GM21528 (cell line): ENCODE data around the gene PTK7.
"Not testable (repeated sequence)": the region's sequence is repeated elsewhere in the genome, so short reads cannot be mapped to it uniquely, and the experiment has no call there.

Experiments
- ATAC-seq: cut with Tn5 transposase; IDR thresholded peaks from one replicate; pipeline ENCODE4 v1.9.1; 2021; ENCODE audit warnings: mild to moderate bottlenecking, moderate library complexity; ENCODE audit not compliant: unreplicated experiment, low FRiP score

Gene PTK7

GRCh38 chr6:43053545-43054205 lies 22.4 kb upstream of the PTK7 start, which contains the start of gene CUL7:
TSS of gene CUL7 (minus strand) at chr6:43053851. CDS start at chr6:43052788, 1,063 bp downstream.
- peak; percentile 71 for ATAC-seq

GRCh38 chr6:43054206-43054943 lies 21.7 kb upstream of the PTK7 start:
- ATAC-seq = no peak

GRCh38 chr6:43055966-43056365 lies 20.1 kb upstream of the PTK7 start:
- ATAC-seq = no peak

- no peak for ATAC-seq
These were observed 17.6 kb upstream of the PTK7 start for GRCh38 chr6:43058531-43058930.

- ATAC-seq = peak; percentile 73
These were observed 16.7 kb upstream of the PTK7 start, which contains the start of the genes KLC4 and MRPL2 for GRCh38 chr6:43059168-43060033. TSS of gene KLC4 (plus strand) at chr6:43059631. CDS start at chr6:43061336, 1,705 bp downstream. TSS of gene MRPL2 (minus strand) at chr6:43059434. CDS start at chr6:43059381, 53 bp downstream.

GRCh38 chr6:43060034-43060754 lies 15.9 kb upstream of the PTK7 start:
- ATAC-seq = no peak

GRCh38 chr6:43060755-43061633 lies 15.1 kb upstream of the PTK7 start:
- no peak for ATAC-seq

- no peak for ATAC-seq
These were observed 14.3 kb upstream of the PTK7 start for GRCh38 chr6:43061861-43062260.

- no peak for ATAC-seq
These were observed 13.3 kb upstream of the PTK7 start for GRCh38 chr6:43062818-43063217.

- no peak for ATAC-seq
These were observed 6.0 kb upstream of the PTK7 start for GRCh38 chr6:43070028-43070632.

- ATAC-seq = no peak
These were observed 1.1 kb upstream of the PTK7 start for GRCh38 chr6:43074847-43075669.

GRCh38 chr6:43076464-43077332 lies 584 bp downstream of the PTK7 start:
- ATAC-seq = no peak

- no peak for ATAC-seq
These were observed 1.3 kb downstream of the PTK7 start for GRCh38 chr6:43077333-43077809.

- ATAC-seq = no peak
These were observed 1.9 kb downstream of the PTK7 start for GRCh38 chr6:43077981-43078511.

GRCh38 chr6:43078691-43079090 lies 2.6 kb downstream of the PTK7 start:
- no peak for ATAC-seq

- no peak for ATAC-seq
These were observed 4.9 kb downstream of the PTK7 start for GRCh38 chr6:43081043-43081442.

- ATAC-seq = not testable (repeated sequence)
These were observed 5.8 kb downstream of the PTK7 start for GRCh38 chr6:43081922-43082321.
